GM23248 (cell line): Measurements from ENCODE around the gene SAT2.

Experiments
- EZH2 ChIP-seq: fragments of 200-600 bp; sonication (generic); IDR thresholded peaks from 2 replicates; pipeline ENCODE4 v1.6.1; 2018; ENCODE audit warnings: antibody characterized with exemption, mild to moderate bottlenecking; ENCODE audit not compliant: insufficient read depth, poor library complexity, severe bottlenecking
- EZH2phosphoT487 ChIP-seq: fragments of 200-600 bp; sonication (generic); IDR thresholded peaks from 2 replicates; pipeline ENCODE4 v1.6.1; 2018; ENCODE audit warnings: antibody characterized with exemption, moderate library complexity, mild to moderate bottlenecking, low read depth; ENCODE audit not compliant: insufficient read depth

GRCh38 chr17:7612294-7612640 lies 15.4 kb downstream of the SAT2 start:
- TF ChIP-seq EZH2phosphoT487: no peak
- TF ChIP-seq EZH2: no peak
